ENCODE results near the gene PTGDS. TPM values are rescaled to one million over a fixed set of nuclear protein-coding genes. Genes with fewer than 3 reads are reported as not detected.

PTGDS gene
- total and polyA plus RNA-seq, 10 of the 15 experiments (the other 5 are each of a cell fraction or from before 2014, with no cell fraction given): not detected

GRCh38 chr9:136970361-136970760 lies 6.9 kb upstream of the PTGDS start:
- intact Hi-C loops (cut with micrococcal nuclease; ENCODE audit: unreplicated experiment) (no loop called here), in situ Hi-C loops (cut with MboI) (no loop called here)
- no peaks in the 10 kb centered on the region for H3K79me2 ChIP-seq (ENCODE audit: control insufficient read depth, insufficient read depth, low read length)
- DNase-seq (ENCODE audit: low read depth, low spot score) (no peak), FAIRE-seq (no peak), ATAC-seq (no peak; the same call in 2 of the 3 replicates)
- 22% methylated on average over 11 of the region's 11 CpGs for WGBS (ENCODE audit: insufficient coverage, insufficient replicate concordance, low lambda C conversion rate, missing lambda C conversion rate)
- no peak overlapping the region for H2AFZ ChIP-seq (ENCODE audit: control insufficient read depth, low read depth, low read length)
- H4K20me1 ChIP-seq (ENCODE audit: control insufficient read depth, insufficient read depth): no peaks in the 10 kb centered on the region
- H3K9ac ChIP-seq (ENCODE audit: control insufficient read depth, insufficient read depth, low read length): no peak overlapping the region
- H3K9me3 ChIP-seq (replicated peaks; ENCODE audit: control insufficient read depth, insufficient read depth, low read length): no peaks in the 10 kb centered on the region
- peaks cover 7% of the 10 kb centered on the region for H3K4me1 ChIP-seq (ENCODE audit: control insufficient read depth, insufficient read depth, low read length)
- no peak overlapping the region for H3K4me3 ChIP-seq
- RAD21 ChIA-PET (ENCODE audit: unreplicated experiment): no interaction called here
- no TSS peak for BruUV-seq (replicated peaks)
- no peak overlapping the region for H3K4me2 ChIP-seq (ENCODE audit: control insufficient read depth, insufficient read depth)
- H3K27me3 ChIP-seq (replicated peaks in 1 of 2; ENCODE audit: control insufficient read depth in 2 of 2, insufficient read depth in 2 of 2, low read length in 1 of 2): no peaks in the 10 kb centered on the region
- TF ChIP-seq RFX5 (IDR thresholded peaks at IDR 0.05; ENCODE audit: low read depth, low read length): no peak
- no peak for TF ChIP-seq TCF3 (IDR thresholded peaks at IDR 0.05; ENCODE audit: borderline replicate concordance, insufficient read depth, low read depth, low read length)
- TF ChIP-seq NR2F1 (conservative IDR thresholded peaks at IDR 0.05): no peak
- TF ChIP-seq IRF3 (IDR thresholded peaks at IDR 0.05): no peak
- TF ChIP-seq ZZZ3 (IDR thresholded peaks at IDR 0.05; ENCODE audit: control insufficient read depth, insufficient read length, low read depth): no peak
- no peak for TF ChIP-seq SRF (IDR thresholded peaks at IDR 0.05; ENCODE audit: low read depth in 2 of 2, low read length in 2 of 2)
- no peak for TF ChIP-seq TAF1 (IDR thresholded peaks at IDR 0.05; ENCODE audit: borderline replicate concordance, low read depth, low read length)
- no peak for TF ChIP-seq MEF2A (IDR thresholded peaks at IDR 0.05; ENCODE audit: insufficient read depth, low read depth, low read length)
- no peak for TF ChIP-seq MTA2 (IDR thresholded peaks at IDR 0.05; ENCODE audit: low read depth)
- TF ChIP-seq GATAD2B (conservative IDR thresholded peaks at IDR 0.05; ENCODE audit: low read depth): no peak
- no peak for TF ChIP-seq CBX5 (IDR thresholded peaks at IDR 0.05; ENCODE audit: low read depth)
- no peak for TF ChIP-seq SUZ12 (IDR thresholded peaks at IDR 0.05; ENCODE audit: unreplicated experiment)
- TF ChIP-seq PAX8 (IDR thresholded peaks at IDR 0.05): no peak
- no peak for TF ChIP-seq SMAD1 (IDR thresholded peaks at IDR 0.05; ENCODE audit: low read depth, partially characterized antibody)
- no peak for TF ChIP-seq EZH2 (IDR thresholded peaks at IDR 0.05; ENCODE audit: borderline replicate concordance, control insufficient read depth, low read depth, low read length)
- no peak for TF ChIP-seq YY1 (IDR thresholded peaks at IDR 0.05; ENCODE audit: low read depth, low read length)
- TF ChIP-seq POU2F2 (IDR thresholded peaks at IDR 0.05; ENCODE audit: borderline replicate concordance, low read depth, low read length): no peak
- no peak for TF ChIP-seq PAX5 (IDR thresholded peaks at IDR 0.05; ENCODE audit: borderline replicate concordance, low read depth, low read length)
- TF ChIP-seq HDAC2 (IDR thresholded peaks at IDR 0.05): no peak
- no peak for TF ChIP-seq FOS (IDR thresholded peaks at IDR 0.05; ENCODE audit: borderline replicate concordance, extremely low read depth, insufficient read length)
- no peaks in the 10 kb centered on the region for H3K36me3 ChIP-seq (ENCODE audit: control insufficient read depth in 2 of 2, insufficient read depth in 2 of 2, low read length in 1 of 2)
- POLR2A ChIA-PET: no interaction called here
- no peak overlapping the region for H3K27ac ChIP-seq (ENCODE audit: control insufficient read depth, insufficient read depth)
- SMC1A ChIA-PET (ENCODE audit: uncharacterized antibody, unreplicated experiment): no interaction called here
- CTCF ChIA-PET: interaction anchor here (0.8 to 2.0 kb wide), 2 partner anchors 23 to 59 kb away, joined by 3 to 5 read pairs; no protein-coding TSS in a partner anchor
